Suprapubic skin (tissue), 4 donors: ENCODE data around the gene CYP26B1. TPM values are rescaled to one million over a fixed set of nuclear protein-coding genes. Genes with fewer than 3 reads are reported as not detected.

Experiments
- DNase-seq, 2 donors: peaks; one replicate each; pipeline ENCODE4 v3.0.0-alpha.2; 2019; ENCODE audit warnings: low spot score in 2 of 2
- H3K27ac ChIP-seq: fragments of 200-600 bp; sonication (generic); one replicate; pipeline ENCODE4 v1.5.1; 2019
- H3K27me3 ChIP-seq: fragments of 200-600 bp; sonication (generic); one replicate; pipeline ENCODE4 v1.5.1; 2019
- H3K36me3 ChIP-seq: fragments of 200-600 bp; sonication (generic); one replicate; pipeline ENCODE4 v1.5.1; 2019
- H3K4me1 ChIP-seq: fragments of 200-600 bp; sonication (generic); one replicate; pipeline ENCODE4 v1.5.1; 2019
- H3K4me3 ChIP-seq: fragments of 200-600 bp; sonication (generic); one replicate; pipeline ENCODE4 v1.5.1; 2019; ENCODE audit warnings: mild to moderate bottlenecking
- H3K9me3 ChIP-seq: fragments of 200-600 bp; sonication (generic); one replicate; pipeline ENCODE4 v1.5.1; 2019
- EP300 ChIP-seq: sonication (generic); formaldehyde crosslinking; IDR thresholded peaks from one replicate; pipeline ENCODE4 v1.6.1; 2017; ENCODE audit warnings: antibody characterized with exemption
- POLR2A ChIP-seq, 2 donors: fragments of 450-650 bp; IDR thresholded peaks; one replicate each; pipeline ENCODE4 v1.6.1; 2017; ENCODE audit warnings: antibody characterized with exemption in 2 of 2, mild to moderate bottlenecking in 2 of 2, moderate library complexity in 2 of 2
- POLR2AphosphoS5 ChIP-seq, 3 donors: sonication (generic); formaldehyde crosslinking; IDR thresholded peaks; one replicate each; pipeline ENCODE4 v1.6.1; 2017; ENCODE audit warnings: antibody characterized with exemption in 3 of 3
- WGBS: methylation state at CpG from one replicate; pipeline ENCODE4 v1.1.5; 2018; 5-methylcytosine and 5-hydroxymethylcytosine counted together
- total RNA-seq, 4 donors: library from RNA; depleted of rRNA; stranded (reverse); fragments of >200 nt; gene quantifications; one replicate each; pipeline ENCODE4 v1.1.0, GENCODE V29; 2016
- TF ChIP-seq, protein P1 (sequence below), 2 donors: fragments of 200-600 bp in 1 of 2; fragments of 450-650 bp in 1 of 2; sonication (generic) in 1 of 2; IDR thresholded peaks; one replicate each; pipeline ENCODE4 v1.5.1; 2016 to 2019; ENCODE audit warnings: antibody characterized with exemption in 2 of 2, mild to moderate bottlenecking in 1 of 2, moderate library complexity in 1 of 2

The CYP26B1 gene
- total RNA-seq, result 10 to 100 TPM; 53.3 to 83.3 (median 67.7) TPM

DNA sequence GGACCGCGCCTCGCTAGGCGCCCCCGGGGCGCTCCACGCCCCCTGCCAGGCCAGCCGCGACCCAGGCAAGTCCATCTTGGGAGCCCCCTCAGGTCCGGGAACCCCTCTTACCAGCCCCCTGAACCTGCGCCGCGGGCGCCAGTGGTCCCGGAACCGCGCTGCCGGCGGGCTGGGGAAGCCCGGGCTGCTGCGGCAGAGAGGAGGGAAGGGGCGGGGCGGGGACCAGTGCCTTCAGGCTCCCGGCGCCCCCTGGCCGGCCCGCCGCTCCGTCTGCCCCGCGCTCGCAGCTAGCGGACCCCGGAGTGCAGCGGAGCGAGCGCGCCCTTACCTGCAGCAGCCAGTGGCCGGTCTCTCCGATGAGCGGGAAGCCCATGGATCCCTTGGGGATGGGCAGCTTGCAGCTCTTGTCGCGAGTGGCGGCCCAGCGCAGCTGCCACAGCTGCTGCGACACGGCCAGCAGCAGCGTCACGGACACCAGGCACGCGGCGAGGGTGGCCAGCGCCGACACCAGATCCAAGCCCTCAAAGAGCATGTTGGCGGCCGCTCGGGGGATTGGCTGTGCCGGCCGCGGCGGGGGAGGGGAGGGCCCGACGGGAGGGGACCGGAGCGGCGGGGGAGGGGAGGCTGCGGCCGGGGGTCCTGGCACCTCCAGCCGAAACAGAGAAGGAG is at the start of gene CYP26B1:
TSS of gene CYP26B1 (minus strand) at position 560 of the 669 bp plus-strand sequence. CDS start at position 532, 28 bp downstream.
- peak within 1 kb of the TSS; percentile 35 for H3K27ac ChIP-seq
- TF ChIP-seq POLR2A (IDR thresholded peaks at IDR 0.05) (no peak), POLR2AphosphoS5 (IDR thresholded peaks at IDR 0.05) (no peak)
- TF ChIP-seq, protein P1, sequence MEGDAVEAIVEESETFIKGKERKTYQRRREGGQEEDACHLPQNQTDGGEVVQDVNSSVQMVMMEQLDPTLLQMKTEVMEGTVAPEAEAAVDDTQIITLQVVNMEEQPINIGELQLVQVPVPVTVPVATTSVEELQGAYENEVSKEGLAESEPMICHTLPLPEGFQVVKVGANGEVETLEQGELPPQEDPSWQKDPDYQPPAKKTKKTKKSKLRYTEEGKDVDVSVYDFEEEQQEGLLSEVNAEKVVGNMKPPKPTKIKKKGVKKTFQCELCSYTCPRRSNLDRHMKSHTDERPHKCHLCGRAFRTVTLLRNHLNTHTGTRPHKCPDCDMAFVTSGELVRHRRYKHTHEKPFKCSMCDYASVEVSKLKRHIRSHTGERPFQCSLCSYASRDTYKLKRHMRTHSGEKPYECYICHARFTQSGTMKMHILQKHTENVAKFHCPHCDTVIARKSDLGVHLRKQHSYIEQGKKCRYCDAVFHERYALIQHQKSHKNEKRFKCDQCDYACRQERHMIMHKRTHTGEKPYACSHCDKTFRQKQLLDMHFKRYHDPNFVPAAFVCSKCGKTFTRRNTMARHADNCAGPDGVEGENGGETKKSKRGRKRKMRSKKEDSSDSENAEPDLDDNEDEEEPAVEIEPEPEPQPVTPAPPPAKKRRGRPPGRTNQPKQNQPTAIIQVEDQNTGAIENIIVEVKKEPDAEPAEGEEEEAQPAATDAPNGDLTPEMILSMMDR (IDR thresholded peaks at IDR 0.05), result no peak
- peak in 1 of 2 donors; percentile 68 for DNase-seq
- H3K4me1 ChIP-seq, result peaks cover 79% of the 10 kb centered on the region
- no peaks in the 10 kb centered on the region for H3K36me3 ChIP-seq
- H3K27me3 ChIP-seq, result peaks cover 71% of the 10 kb centered on the region
- H3K9me3 ChIP-seq, result no peaks in the 10 kb centered on the region
- 0% methylated on average over 1 of the region's 69 CpGs for WGBS
- peak within 1 kb of the TSS; percentile 64 for H3K4me3 ChIP-seq

GRCh38 chr2:72193723-72194122 is 46.1 kb upstream of the CYP26B1 start:
- Histone ChIP-seq H3K36me3 (no peaks in the 10 kb centered on the region), H3K4me3 (no peak overlapping the region), H3K27ac (no peak overlapping the region), H3K27me3 (no peaks in the 10 kb centered on the region), H3K4me1 (no peaks in the 10 kb centered on the region), H3K9me3 (no peaks in the 10 kb centered on the region)
- no peak for TF ChIP-seq POLR2A (IDR thresholded peaks at IDR 0.05)
- TF ChIP-seq EP300, result no peak
- TF ChIP-seq, protein P1 (IDR thresholded peaks at IDR 0.05), result no peak
- TF ChIP-seq POLR2AphosphoS5 (IDR thresholded peaks at IDR 0.05), result no peak
- no peak for DNase-seq

DNA sequence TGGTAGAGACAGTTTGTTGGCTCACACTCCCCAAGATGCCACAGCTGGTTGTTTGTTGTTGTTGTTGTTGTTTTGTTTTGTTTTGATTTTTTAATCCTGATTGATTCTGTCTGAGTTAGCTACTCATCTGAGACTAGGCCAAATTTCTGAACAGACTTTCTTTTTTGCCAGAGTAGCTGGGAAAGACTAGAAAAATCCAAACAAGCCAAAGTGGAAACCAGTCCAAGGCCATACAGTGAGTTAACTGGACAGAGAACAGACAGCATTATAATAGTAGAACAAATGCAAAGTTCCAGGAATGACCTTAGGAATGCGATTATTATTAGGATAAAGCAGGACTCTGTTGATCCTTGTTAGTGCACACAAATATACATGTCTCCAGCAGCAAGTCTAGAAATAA is 43.8 kb upstream of the CYP26B1 start:
- no peaks in the 10 kb centered on the region for H3K27me3 ChIP-seq
- H3K27ac ChIP-seq, result no peak overlapping the region
- no peak for DNase-seq
- no peak overlapping the region for H3K4me3 ChIP-seq
- WGBS, result 92% methylated on average over 1 of the region's 1 CpG
- no peaks in the 10 kb centered on the region for H3K9me3 ChIP-seq
- no peaks in the 10 kb centered on the region for H3K36me3 ChIP-seq
- H3K4me1 ChIP-seq, result no peaks in the 10 kb centered on the region
- TF ChIP-seq POLR2A (IDR thresholded peaks at IDR 0.05), result no peak
- no peak for TF ChIP-seq POLR2AphosphoS5 (IDR thresholded peaks at IDR 0.05)
- TF ChIP-seq, protein P1 (IDR thresholded peaks at IDR 0.05), result no peak
- no peak for TF ChIP-seq EP300

DNA sequence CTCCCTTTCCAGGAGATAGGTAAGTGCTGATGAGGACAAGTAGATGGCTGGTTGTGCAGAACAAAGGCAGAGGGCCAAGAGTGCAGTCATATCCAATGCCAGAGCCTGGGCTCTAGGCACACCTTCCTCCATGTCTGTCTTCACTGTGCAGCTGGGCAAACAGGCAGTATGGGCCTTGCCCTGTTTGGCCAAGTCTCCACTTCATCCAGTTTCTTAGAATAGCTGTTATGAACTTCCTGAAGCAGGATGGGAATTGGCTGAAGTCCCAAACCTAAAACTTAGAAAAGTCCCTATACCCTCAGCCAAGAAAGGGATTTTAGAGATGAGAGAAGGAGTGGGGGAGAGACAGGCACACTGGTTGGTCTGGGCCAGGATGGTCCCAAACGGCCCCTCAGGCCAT is 37.5 kb upstream of the CYP26B1 start:
- H3K4me3 ChIP-seq, result no peak overlapping the region
- H3K36me3 ChIP-seq, result no peaks in the 10 kb centered on the region
- H3K27me3 ChIP-seq, result no peaks in the 10 kb centered on the region
- no peaks in the 10 kb centered on the region for H3K4me1 ChIP-seq
- no peaks in the 10 kb centered on the region for H3K9me3 ChIP-seq
- DNase-seq, result no peak
- no peak overlapping the region for H3K27ac ChIP-seq
- 46% methylated on average over 1 of the region's 1 CpG for WGBS
- no peak for TF ChIP-seq POLR2A (IDR thresholded peaks at IDR 0.05)
- TF ChIP-seq EP300, result no peak
- no peak for TF ChIP-seq POLR2AphosphoS5 (IDR thresholded peaks at IDR 0.05)
- TF ChIP-seq, protein P1 (IDR thresholded peaks at IDR 0.05), result no peak

- Histone ChIP-seq H3K27me3 (no peaks in the 10 kb centered on the region), H3K9me3 (no peaks in the 10 kb centered on the region), H3K27ac (no peak overlapping the region), H3K4me1 (no peaks in the 10 kb centered on the region), H3K4me3 (no peak overlapping the region), H3K36me3 (peaks cover 12% of the 10 kb centered on the region)
- no peak for DNase-seq
- 84% methylated on average over 2 of the region's 2 CpGs for WGBS
- TF ChIP-seq POLR2A (IDR thresholded peaks at IDR 0.05), result no peak
- TF ChIP-seq, protein P1 (IDR thresholded peaks at IDR 0.05), result no peak
- TF ChIP-seq EP300, result no peak
These were observed 35.8 kb upstream of the CYP26B1 start for GRCh38 chr2:72183466-72183865.
